ENCODE data around the gene NOL4L.
"Not testable (repeated sequence)": the region's sequence is repeated elsewhere in the genome, so short reads cannot be mapped to it uniquely, and the experiment has no call there.

NOL4L gene

DNA sequence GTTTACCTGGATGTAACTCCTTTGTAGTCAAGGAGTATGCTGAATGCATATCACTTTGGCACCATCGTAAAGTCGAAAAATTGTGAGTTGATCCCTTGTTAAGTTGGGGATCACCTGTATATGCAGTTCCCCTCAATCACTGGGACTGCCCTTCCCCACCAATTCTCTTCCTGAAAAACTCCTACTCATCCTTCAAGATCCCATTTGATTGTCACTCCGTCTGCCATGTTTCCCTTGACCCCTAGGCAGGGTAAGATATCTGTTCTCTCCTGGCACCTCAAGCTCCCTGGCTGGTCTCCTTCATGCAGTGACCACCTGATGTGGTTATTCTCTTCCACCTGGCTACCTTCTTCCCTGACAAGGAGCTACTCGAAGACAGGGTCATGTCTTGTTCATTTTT, 10.0 kb upstream of the NOL4L start:
- DNase-seq = no peak

GRCh38 chr20:32594669-32595068, 9.5 kb upstream of the NOL4L start:
- DNase-seq = not testable (repeated sequence)

GRCh38 chr20:32594204-32594603, 9.1 kb upstream of the NOL4L start:
- DNase-seq = no peak

DNA sequence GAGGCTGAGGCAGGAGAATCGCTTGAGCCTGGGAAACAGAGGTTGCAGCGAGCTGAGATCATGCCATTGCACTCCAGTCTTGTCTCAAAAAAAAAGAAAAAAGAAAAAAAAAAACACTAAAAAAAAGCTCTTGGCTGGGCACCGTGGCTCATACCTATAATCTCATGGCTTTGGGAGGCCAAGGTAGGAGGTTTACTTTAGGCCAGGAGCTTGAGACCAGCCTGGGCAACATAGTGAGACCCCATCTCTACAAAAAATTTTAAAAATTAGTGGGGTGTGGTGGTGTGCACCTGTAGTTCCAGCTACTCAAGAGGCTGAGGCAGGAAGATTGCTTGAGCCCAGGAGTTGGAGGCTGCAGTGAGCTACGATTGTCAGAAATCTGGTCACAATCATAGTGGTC, 7.5 kb upstream of the NOL4L start:
- DNase-seq = not testable (repeated sequence)

GRCh38 chr20:32592022-32592421, 6.9 kb upstream of the NOL4L start:
- DNase-seq = no peak

DNA sequence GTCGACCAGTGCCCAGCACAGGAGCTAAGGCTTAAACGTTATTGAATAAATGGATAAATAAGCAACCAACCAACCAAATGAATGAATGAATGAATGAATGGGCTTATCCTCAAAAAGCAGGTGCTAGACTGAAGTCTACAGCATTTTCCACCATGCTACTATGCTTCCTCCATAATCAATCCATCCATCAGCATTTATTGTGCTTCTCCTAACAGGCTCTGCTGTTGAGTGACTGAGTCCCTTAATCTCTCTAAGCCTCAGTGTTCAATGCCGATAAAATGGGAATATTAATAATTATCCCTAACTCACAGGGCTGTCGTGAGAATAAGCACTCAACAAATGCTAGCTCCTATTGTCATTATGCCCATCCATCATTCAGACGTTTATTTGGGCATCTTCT, 4.6 kb upstream of the NOL4L start:
- DNase-seq = no peak

- no peak for DNase-seq
These were observed 4.1 kb upstream of the NOL4L start for GRCh38 chr20:32589256-32589655.

DNA sequence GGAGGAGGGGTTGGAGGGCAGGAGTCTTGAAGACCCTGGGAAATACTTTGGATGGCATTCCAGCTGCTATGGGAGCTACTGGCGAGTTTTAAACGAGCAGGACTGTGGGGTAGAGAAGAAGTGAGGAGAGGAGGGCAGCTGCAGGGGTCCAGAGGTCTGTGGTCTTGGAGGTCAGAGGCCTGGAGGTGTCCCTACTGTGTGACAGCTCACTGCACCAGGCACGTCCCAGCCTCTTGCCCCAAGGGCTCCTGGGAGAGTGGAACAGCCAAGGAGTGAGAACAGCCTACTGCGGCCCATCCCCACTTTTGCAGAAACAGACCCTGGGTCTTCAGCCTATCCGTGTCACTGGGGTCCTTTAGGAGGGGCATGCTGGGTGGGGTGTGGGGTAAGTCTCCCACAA, 2.9 kb upstream of the NOL4L start:
- no peak for DNase-seq

- no peak for DNase-seq
These were observed 1.2 kb upstream of the NOL4L start for GRCh38 chr20:32586291-32586690.

DNA sequence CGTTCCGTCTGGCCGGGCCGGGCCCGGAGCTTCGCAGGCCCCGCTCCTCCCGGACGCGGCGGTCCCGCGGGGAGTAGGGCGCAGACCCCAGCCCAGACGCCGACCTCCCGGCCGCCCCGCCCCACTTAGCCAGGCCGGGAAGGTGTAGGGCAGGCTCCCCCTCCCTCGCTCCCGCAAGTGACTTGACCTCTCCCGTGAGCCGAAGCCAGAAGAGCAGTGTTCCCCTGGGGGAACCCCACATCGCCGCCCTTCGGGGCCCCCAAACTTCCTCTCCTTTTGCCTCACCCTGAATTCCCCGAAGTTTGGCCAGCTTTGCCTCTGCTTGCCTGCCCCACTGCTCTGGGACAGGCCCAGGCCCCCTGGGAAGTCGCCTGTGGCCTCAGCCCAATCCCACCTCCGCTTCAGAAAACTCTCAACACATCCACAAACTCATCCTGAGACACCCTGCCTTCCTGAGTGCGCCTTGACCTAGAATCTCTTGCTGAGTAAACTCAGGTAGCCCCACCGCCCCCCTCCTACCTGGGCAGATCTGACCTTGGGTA, 524 bp upstream of the NOL4L start:
- DNase-seq = no peak

- no peak for DNase-seq
These were observed 1.5 kb downstream of the NOL4L start for GRCh38 chr20:32583581-32584070.

DNA sequence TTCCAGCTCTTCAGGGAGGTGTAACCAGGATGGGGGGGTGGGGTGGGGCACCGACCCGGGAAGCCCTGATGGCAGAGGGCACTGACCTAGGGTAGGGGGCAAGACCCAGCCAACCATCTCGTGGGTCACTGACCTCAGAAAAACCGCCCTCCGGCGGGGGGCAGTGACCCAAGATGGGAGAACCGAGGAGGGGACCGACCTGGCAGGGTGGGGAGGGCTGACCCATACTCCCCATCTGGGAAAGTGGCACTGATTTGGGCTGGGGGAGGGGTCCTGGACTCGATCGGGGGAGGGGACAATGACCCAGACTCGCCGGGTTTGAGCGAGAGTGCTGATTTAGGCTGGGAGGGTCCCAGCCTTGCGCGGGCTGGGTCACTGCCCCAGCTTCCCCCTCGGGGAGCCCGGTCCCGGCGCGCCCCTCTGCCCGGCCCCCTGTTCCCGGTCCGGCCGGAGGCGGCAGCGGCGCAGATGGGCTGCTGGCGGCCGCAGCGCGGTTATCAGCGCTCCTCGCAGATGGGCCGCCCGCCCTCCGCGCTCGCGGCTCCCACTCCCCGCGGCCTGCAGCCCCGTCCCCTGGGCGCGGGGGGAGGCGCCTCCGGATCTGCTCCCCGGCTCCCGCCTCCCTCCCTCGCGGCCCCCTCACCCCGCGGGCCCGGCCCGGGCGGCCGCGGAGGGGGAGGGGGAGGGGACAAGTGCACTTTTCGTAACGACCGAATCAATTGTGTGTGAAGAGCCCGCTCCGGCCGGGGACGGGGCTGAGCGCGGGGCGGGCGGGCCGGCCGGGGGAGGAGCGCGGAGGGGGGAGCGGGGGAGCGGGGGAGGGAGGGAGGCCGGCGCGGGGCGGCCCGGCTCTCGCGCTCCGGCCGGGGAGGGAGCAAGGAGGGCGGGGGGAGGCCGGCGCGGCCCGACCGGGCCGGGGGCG, 2.2 kb downstream of the NOL4L start:
- DNase-seq = peak; percentile 45

GRCh38 chr20:32581839-32582658, 3.1 kb downstream of the NOL4L start:
- DNase-seq = no peak

- peak; percentile 35 for DNase-seq
These were observed 3.9 kb downstream of the NOL4L start for GRCh38 chr20:32580970-32581838.

- DNase-seq = no peak
These were observed 4.7 kb downstream of the NOL4L start for GRCh38 chr20:32580219-32580969.

- no peak for DNase-seq
These were observed 6.2 kb downstream of the NOL4L start for GRCh38 chr20:32578840-32579390.

DNA sequence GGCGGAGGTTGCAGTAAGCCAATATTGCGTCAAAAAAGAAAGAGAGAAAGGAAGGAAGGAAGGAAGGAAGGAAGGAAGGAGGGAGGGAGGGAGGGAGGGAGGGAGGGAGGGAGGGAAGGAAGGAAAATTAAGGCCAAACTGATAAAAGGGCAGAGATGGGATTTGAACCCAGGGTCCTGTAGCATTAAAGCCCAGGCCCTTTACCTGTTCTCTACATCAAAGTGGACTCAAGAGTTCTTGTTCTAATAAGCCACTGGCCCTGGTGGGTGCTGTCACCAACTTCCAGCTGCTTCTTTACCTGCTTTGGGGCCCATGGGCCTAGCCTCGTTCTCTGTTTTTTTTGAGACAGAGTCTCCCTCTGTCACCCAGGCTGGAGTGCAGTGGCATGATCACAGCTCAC, 7.1 kb downstream of the NOL4L start:
- DNase-seq = not testable (repeated sequence)

- DNase-seq = no peak
These were observed 7.5 kb downstream of the NOL4L start for GRCh38 chr20:32577657-32578056.

DNA sequence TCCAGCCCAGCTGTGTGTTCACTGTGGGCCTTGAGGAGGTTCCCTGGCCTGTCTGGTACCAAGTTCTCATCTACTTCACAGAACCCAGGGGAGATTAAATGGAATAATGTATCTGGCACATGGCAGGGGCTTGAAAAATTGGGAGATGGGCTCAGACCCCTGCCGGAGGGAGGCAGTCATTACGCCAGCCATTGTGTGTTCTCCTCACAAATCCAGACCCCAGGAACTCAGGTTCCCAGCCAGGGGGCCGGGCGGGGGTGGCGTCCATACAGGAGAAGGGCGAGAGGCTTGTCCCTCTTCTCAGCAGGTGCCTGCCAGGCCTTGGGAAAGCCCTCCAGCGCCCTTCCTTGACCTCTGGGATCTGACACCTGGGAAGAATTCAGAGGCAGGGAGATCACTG, 8.1 kb downstream of the NOL4L start:
- DNase-seq = no peak

GRCh38 chr20:32576560-32576959, 8.6 kb downstream of the NOL4L start:
- DNase-seq = no peak

- DNase-seq = no peak
These were observed 9.3 kb downstream of the NOL4L start for GRCh38 chr20:32575805-32576204.

GRCh38 chr20:32575227-32575581, 9.9 kb downstream of the NOL4L start:
- DNase-seq = no peak

Data from activated T-cell treated with anti-CD3 and anti-CD28 coated beads, Interleukin-2, amount 50 U/mL, for 1 hour (primary cell).